T-helper 17 cell (primary cell): ENCODE data around the gene LRSAM1. TPM values are rescaled to one million over a fixed set of nuclear protein-coding genes. Genes with fewer than 3 reads are reported as not detected.

Experiments
- ATAC-seq: fragments of 150-1000 bp; cut with Tn5 transposase; 2 replicates; pipeline ENCODE4 v1.10.0; 2021; ENCODE audit warnings: mild to moderate bottlenecking, moderate library complexity
- DNase-seq, 3 donors: peaks; one replicate each; pipeline versions ENCODE4 v3.0.0 to v3.0.0-alpha.2; 2020 to 2021
- H3K9me3 ChIP-seq: one replicate; pipeline ENCODE4 v1.7.0; 2013; ENCODE audit warnings: low read length, mild to moderate bottlenecking; ENCODE audit not compliant: control insufficient read depth, poor library complexity, severe bottlenecking
- H3K27ac Mint-ChIP-seq: one replicate; pipeline ENCODE4 v1.8.0; 2022; ENCODE audit warnings: mild to moderate bottlenecking, moderate library complexity, mixed read lengths
- H3K27me3 Mint-ChIP-seq: one replicate; pipeline ENCODE4 v1.8.0; 2022; ENCODE audit warnings: mixed read lengths
- H3K36me3 Mint-ChIP-seq: one replicate; pipeline ENCODE4 v1.8.0; 2022; ENCODE audit warnings: low read depth, mixed read lengths
- H3K4me1 Mint-ChIP-seq: one replicate; pipeline ENCODE4 v1.8.0; 2022; ENCODE audit warnings: mild to moderate bottlenecking, mixed read lengths
- H3K4me3 Mint-ChIP-seq: one replicate; pipeline ENCODE4 v1.8.0; 2022; ENCODE audit warnings: mild to moderate bottlenecking, moderate library complexity, mixed read lengths
- total RNA-seq, 4 donors: library from RNA in 2 of 4; stranded (reverse) in 2 of 4; gene quantifications; one replicate each; pipeline ENCODE4 v1.2.3 and lab custom pipeline; 2022 to 2026

The LRSAM1 gene
- total RNA-seq, 2 donors from 2014 or later = 19.6 to 22.2 TPM

DNA sequence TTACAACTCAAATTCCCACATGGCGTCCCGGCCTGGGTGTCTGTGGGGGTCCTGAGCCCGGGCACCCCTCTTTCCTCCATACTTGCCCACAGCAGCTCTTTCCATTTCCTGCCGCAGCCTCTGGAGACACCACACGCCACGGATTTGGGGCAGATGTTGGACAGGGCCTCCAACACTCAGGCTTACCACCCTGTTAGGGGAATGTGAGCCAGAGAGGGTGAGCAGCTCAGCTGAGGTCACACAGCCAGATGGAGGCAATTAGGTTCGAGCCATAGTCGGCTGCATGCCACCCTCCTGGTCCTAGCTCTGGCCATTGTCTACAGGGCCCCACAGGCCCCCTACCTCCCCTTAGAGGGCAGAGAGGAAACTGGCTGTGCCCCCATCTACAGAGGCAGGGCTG, 85.2 kb downstream of the LRSAM1 start:
- no peaks in the 10 kb centered on the region for H3K9me3 ChIP-seq
- Mint-ChIP-seq H3K36me3 (no peaks in the 10 kb centered on the region), H3K27ac (no peak overlapping the region), H3K27me3 (no peaks in the 10 kb centered on the region), H3K4me3 (no peak overlapping the region), H3K4me1 (peaks cover 8% of the 10 kb centered on the region)
- no peak for ATAC-seq
- no peak for DNase-seq

DNA sequence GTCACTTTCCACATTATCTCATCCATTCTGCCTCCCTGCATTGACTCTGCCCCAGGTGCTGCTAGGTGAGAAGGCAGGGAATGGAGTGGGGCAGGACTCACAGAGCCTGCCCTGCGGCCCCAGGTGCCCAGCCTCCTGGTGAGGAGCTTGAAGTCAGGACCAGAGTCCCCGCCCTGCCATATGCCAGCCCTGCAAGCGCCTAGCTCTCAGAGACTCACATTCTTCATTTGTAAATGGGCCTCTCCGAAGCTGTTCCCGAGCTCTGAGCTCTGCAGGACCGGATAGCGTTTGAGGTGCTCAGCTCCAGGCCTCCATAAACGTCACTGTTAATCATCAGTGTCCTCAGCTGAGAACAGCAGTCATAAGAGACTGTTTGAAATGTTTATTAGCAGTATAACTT, 85.7 kb downstream of the LRSAM1 start:
- H3K4me3 Mint-ChIP-seq = no peak overlapping the region
- DNase-seq (no peak), ATAC-seq (no peak)
- H3K4me1 Mint-ChIP-seq = peaks cover 8% of the 10 kb centered on the region
- H3K9me3 ChIP-seq = no peaks in the 10 kb centered on the region
- H3K36me3 Mint-ChIP-seq = no peaks in the 10 kb centered on the region
- no peaks in the 10 kb centered on the region for H3K27me3 Mint-ChIP-seq
- peak overlapping the region; percentile 24 for H3K27ac Mint-ChIP-seq

GRCh38 chr9:127537792-127538191, 86.5 kb downstream of the LRSAM1 start:
- Mint-ChIP-seq H3K27ac (peak overlapping the region; percentile 24), H3K27me3 (no peaks in the 10 kb centered on the region), H3K36me3 (no peaks in the 10 kb centered on the region), H3K4me1 (peaks cover 6% of the 10 kb centered on the region), H3K4me3 (no peak overlapping the region)
- DNase-seq (no peak), ATAC-seq (no peak)
- H3K9me3 ChIP-seq = no peaks in the 10 kb centered on the region

DNA sequence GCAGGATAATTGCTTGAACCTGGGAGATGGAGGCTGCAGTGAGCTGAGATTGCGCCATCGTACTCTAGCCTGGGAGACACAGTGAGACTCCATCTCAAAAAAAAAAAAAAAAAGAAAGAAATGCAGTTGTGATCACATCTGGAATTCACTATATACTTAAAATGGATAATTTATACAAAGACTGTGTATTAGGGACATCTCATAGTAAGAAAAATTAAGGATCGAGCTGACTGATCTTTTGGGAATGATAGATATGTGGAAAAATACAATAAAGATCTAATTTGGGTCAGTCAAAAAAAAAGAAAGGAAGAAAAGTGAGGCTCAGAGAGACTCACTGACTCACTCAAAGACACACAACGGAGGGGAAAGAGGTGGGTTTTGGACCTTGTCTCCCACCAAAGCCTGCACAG, 87.5 kb downstream of the LRSAM1 start:
- no peaks in the 10 kb centered on the region for H3K27me3 Mint-ChIP-seq
- no peaks in the 10 kb centered on the region for H3K9me3 ChIP-seq
- no peak overlapping the region for H3K4me3 Mint-ChIP-seq
- no peak overlapping the region for H3K27ac Mint-ChIP-seq
- peaks cover 11% of the 10 kb centered on the region for H3K4me1 Mint-ChIP-seq
- DNase-seq = no peak
- no peaks in the 10 kb centered on the region for H3K36me3 Mint-ChIP-seq
- ATAC-seq = no peak

GRCh38 chr9:127539259-127539981, 88.1 kb downstream of the LRSAM1 start:
- Mint-ChIP-seq H3K4me3 (no peak overlapping the region), H3K27me3 (no peaks in the 10 kb centered on the region), H3K4me1 (peaks cover 11% of the 10 kb centered on the region), H3K36me3 (no peaks in the 10 kb centered on the region), H3K27ac (no peak overlapping the region)
- ATAC-seq (no peak), DNase-seq (no peak)
- no peaks in the 10 kb centered on the region for H3K9me3 ChIP-seq

DNA sequence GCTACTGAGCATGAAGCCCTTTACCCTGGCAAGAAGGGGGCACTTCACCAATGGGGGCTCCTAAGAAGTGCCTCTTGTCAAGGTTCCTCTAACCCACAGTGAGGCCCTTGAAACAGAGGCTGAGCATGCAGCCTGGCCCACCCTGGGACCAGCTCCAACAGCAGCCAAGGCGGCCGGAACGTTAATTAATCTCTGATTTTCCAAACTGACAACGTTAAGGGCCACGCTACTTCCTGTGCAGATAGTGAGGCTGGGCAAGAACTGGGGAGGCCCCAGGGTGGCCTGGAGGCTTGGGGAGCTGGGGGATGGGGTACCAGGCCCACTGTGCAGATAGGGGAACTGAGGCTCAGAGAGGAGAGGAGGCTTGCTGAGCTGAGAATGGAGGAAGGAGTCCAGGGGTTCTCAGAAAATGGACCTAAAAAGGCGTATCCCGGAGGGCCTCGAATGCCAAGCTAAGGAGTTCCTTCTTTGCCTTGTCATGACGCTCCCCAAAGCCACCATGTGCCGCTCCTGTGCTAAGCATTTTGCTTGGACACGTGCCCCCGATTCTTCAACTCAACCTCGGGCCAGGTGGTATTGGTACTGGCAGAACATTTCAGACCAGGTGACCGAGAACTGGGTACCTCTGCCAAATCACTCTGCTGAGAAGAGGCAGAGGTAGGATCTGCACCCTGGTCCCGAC, 88.8 kb downstream of the LRSAM1 start:
- Mint-ChIP-seq H3K27me3 (no peaks in the 10 kb centered on the region), H3K36me3 (no peaks in the 10 kb centered on the region), H3K4me1 (peaks cover 11% of the 10 kb centered on the region), H3K4me3 (no peak overlapping the region), H3K27ac (no peak overlapping the region)
- no peaks in the 10 kb centered on the region for H3K9me3 ChIP-seq
- DNase-seq (no peak), ATAC-seq (no peak)

GRCh38 chr9:127540664-127541041, 89.3 kb downstream of the LRSAM1 start:
- ATAC-seq = no peak

GRCh38 chr9:127541176-127541575, 89.9 kb downstream of the LRSAM1 start:
- peaks cover 15% of the 10 kb centered on the region for H3K4me1 Mint-ChIP-seq
- H3K27ac Mint-ChIP-seq = no peak overlapping the region
- H3K4me3 Mint-ChIP-seq = no peak overlapping the region
- ATAC-seq (no peak), DNase-seq (no peak)
- H3K27me3 Mint-ChIP-seq = no peaks in the 10 kb centered on the region
- no peaks in the 10 kb centered on the region for H3K36me3 Mint-ChIP-seq
- no peaks in the 10 kb centered on the region for H3K9me3 ChIP-seq

More at GRCh38 chr9:127540664-127541041, 89.3 kb downstream of the LRSAM1 start:
- Mint-ChIP-seq H3K4me1 (peaks cover 13% of the 10 kb centered on the region), H3K27ac (no peak overlapping the region), H3K36me3 (no peaks in the 10 kb centered on the region), H3K27me3 (no peaks in the 10 kb centered on the region), H3K4me3 (no peak overlapping the region)
- H3K9me3 ChIP-seq = no peaks in the 10 kb centered on the region
- no peak for DNase-seq

DNA sequence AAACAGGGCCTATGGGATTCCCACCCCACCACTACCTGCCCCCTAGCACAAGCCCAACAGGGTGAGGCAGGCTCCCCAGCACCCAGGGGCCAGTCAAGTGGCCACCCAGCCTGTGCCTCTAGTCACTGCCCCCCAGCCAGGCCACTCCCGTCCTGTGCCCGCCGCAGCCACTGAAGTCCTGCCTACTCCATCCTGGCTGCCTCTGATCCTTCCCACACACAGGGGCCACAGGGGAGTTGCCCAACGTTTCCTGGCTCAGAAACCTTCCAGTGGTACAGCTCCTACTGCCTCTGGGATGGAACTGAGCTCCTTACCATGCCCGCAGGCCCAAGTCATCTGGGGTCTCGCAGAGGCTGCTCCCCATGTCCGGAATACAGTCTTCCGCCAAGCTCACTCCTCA, 90.6 kb downstream of the LRSAM1 start:
- DNase-seq = no peak
- Mint-ChIP-seq H3K27ac (peak overlapping the region; percentile 67), H3K27me3 (no peaks in the 10 kb centered on the region), H3K4me3 (no peak overlapping the region), H3K4me1 (peaks cover 17% of the 10 kb centered on the region), H3K36me3 (no peaks in the 10 kb centered on the region)
- no peaks in the 10 kb centered on the region for H3K9me3 ChIP-seq
- no peak for ATAC-seq

DNA sequence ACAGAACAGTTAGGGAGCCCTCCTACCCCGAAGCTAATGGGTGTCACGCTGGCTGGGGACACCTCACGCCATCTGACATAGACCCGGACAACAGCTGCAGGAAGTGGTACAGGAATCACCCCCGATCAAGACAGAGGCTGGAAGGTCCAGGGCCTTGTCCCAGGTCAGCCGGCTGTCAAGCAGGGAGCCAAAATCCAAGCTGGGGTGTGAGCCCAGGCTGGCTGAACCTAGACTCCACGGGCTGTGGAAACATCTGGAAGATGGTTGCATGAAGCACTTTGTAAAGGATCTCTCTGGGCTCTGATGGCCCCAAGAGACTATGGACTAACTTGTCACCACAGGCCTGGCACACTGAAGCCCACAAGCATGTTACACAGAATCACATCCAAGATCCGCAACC, 91.9 kb downstream of the LRSAM1 start:
- H3K36me3 Mint-ChIP-seq = peaks cover under 1% of the 10 kb centered on the region
- DNase-seq (no peak), ATAC-seq (no peak)
- no peak overlapping the region for H3K4me3 Mint-ChIP-seq
- no peaks in the 10 kb centered on the region for H3K9me3 ChIP-seq
- H3K4me1 Mint-ChIP-seq = peaks cover 22% of the 10 kb centered on the region
- no peaks in the 10 kb centered on the region for H3K27me3 Mint-ChIP-seq
- no peak overlapping the region for H3K27ac Mint-ChIP-seq

DNA sequence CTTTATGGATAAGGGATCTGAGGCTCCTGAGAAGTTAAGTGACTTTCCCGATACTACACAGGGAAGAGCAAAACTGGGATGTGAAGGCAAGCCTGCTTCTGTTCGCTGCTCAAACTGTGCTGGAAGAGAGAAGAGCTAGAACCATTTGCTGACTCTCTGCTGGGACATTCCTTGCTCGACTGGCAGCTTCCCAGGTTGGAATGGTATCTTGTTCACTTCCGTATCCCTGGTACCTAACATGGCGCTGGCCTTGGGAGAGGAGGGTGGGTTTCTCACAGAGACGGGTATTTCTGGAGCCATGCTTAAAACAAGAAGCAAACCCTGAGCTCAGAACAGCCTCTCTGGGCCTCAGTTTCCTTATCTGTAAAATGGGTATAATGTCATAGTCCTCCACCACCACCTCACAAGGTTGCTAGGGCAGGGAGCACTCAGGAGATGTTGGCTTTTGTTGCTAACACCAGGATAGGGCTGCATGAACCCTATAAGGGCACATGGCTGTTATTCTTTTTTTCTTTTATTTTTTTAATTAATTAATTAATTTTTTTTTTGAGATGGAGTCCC, 92.7 kb downstream of the LRSAM1 start:
- Mint-ChIP-seq H3K4me1 (peaks cover 28% of the 10 kb centered on the region), H3K27me3 (no peaks in the 10 kb centered on the region), H3K36me3 (peaks cover 4% of the 10 kb centered on the region), H3K27ac (no peak overlapping the region), H3K4me3 (no peak overlapping the region)
- DNase-seq = no peak
- H3K9me3 ChIP-seq = no peaks in the 10 kb centered on the region
- no peak for ATAC-seq

- Mint-ChIP-seq H3K4me1 (peaks cover 35% of the 10 kb centered on the region), H3K4me3 (no peak overlapping the region), H3K27me3 (no peaks in the 10 kb centered on the region), H3K36me3 (peaks cover 4% of the 10 kb centered on the region), H3K27ac (peak overlapping the region; percentile 11)
- DNase-seq (no peak), ATAC-seq (no peak)
- H3K9me3 ChIP-seq = no peaks in the 10 kb centered on the region
Observed at GRCh38 chr9:127545196-127546124, 94.2 kb downstream of the LRSAM1 start.
